Neural cell (in vitro differentiated cells): ENCODE measurements around the gene WDR36.

Experiments
- CTCF ChIP-seq: fragments of 450-650 bp; IDR thresholded peaks from 2 replicates; pipeline ENCODE4 v1.5.1; 2014; ENCODE audit warnings: antibody characterized with exemption, mild to moderate bottlenecking, moderate library complexity; ENCODE audit not compliant: poor library complexity, severe bottlenecking
- EP300 ChIP-seq: fragments of 450-650 bp; conservative IDR thresholded peaks from 2 replicates; pipeline ENCODE4 v1.6.1; 2014; ENCODE audit warnings: antibody characterized with exemption, mild to moderate bottlenecking, moderate library complexity; ENCODE audit not compliant: poor library complexity, severe bottlenecking
- MXI1 ChIP-seq: fragments of 450-650 bp; conservative IDR thresholded peaks from 2 replicates; pipeline ENCODE4 v1.6.1; 2014; ENCODE audit warnings: antibody characterized with exemption, mild to moderate bottlenecking; ENCODE audit not compliant: poor library complexity, severe bottlenecking
- POLR2AphosphoS5 ChIP-seq: IDR thresholded peaks from 2 replicates; pipeline ENCODE4 v1.6.1; 2012
- REST ChIP-seq: IDR thresholded peaks from 2 replicates; pipeline ENCODE4 v1.6.1; 2012; ENCODE audit warnings: borderline replicate concordance

DNA sequence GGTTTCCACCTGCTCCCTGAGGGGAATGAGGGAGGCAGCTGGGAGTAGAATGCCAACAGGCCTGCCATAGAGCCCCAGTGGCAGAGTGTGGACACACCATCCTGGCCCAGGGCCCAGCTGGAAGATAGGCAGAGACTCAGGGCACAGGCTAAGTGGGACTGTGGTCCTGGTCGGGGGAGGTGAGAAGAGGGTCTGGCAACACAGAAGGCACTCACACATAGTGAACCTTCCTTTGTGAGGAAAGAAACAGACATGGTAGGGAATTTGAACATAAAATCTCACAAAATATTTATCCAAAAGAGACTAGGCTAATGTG, 41.2 kb downstream of the WDR36 start:
- no peak for TF ChIP-seq CTCF
- no peak for TF ChIP-seq EP300
- TF ChIP-seq POLR2AphosphoS5: no peak
- no peak for TF ChIP-seq MXI1
- no peak for TF ChIP-seq REST
